ENCODE data around the gene CEBPE. TPM values are rescaled to one million over a fixed set of nuclear protein-coding genes. Genes with fewer than 3 reads are reported as not detected.
"Not testable (repeated sequence)": the region's sequence is repeated elsewhere in the genome, so short reads cannot be mapped to it uniquely, and the experiment has no call there.

Gene CEBPE
- total RNA-seq, 1 donor from 2014 or later = not detected

DNA sequence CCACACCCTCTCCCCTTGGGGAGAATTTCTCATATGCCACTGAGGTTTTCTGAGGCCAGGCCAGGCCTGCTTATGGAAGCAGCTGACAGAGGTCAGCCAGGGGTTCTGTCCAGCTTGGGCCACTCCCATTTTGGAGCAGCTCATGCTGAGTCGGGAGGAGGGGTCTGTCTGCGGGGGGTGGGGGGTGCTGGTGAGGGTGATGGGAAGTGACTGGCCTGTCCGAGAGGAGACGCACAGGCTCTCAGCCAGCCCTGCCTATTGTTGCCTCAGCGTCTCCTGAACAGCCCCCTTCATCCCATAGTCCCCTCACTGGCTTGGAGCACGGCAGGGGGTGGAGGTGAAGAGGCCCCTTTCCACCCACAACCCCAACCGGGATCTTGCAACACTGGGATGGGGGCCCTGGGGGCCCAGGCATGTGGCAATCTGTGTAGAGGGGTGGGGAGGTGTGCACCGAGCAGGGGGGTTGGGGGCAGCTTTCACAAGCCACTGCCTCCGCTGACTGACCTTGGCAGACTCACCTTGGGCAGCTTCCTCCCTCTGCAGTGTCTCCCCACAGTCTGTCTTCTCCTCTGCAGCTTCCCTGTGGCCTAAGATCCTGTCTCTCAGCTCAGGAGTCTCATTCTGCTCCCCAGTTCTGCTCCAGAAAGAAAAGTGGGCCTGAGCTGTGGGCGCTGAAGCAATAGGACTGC lies 5.5 kb downstream of the CEBPE start:
- H3K27ac Mint-ChIP-seq = no peak overlapping the region
- no peak for DNase-seq (ENCODE audit: low spot score)
- peaks cover 7% of the 10 kb centered on the region for H3K27me3 Mint-ChIP-seq (ENCODE audit: insufficient read depth)
- no peaks in the 10 kb centered on the region for H3K9me3 Mint-ChIP-seq
- no peaks in the 10 kb centered on the region for H3K36me3 Mint-ChIP-seq (ENCODE audit: low read depth)
- peaks cover 10% of the 10 kb centered on the region for H3K4me1 Mint-ChIP-seq (ENCODE audit: low read depth)
- no peak overlapping the region for H3K4me3 Mint-ChIP-seq
- intact Hi-C loops (cut with micrococcal nuclease) = no loop called here

DNA sequence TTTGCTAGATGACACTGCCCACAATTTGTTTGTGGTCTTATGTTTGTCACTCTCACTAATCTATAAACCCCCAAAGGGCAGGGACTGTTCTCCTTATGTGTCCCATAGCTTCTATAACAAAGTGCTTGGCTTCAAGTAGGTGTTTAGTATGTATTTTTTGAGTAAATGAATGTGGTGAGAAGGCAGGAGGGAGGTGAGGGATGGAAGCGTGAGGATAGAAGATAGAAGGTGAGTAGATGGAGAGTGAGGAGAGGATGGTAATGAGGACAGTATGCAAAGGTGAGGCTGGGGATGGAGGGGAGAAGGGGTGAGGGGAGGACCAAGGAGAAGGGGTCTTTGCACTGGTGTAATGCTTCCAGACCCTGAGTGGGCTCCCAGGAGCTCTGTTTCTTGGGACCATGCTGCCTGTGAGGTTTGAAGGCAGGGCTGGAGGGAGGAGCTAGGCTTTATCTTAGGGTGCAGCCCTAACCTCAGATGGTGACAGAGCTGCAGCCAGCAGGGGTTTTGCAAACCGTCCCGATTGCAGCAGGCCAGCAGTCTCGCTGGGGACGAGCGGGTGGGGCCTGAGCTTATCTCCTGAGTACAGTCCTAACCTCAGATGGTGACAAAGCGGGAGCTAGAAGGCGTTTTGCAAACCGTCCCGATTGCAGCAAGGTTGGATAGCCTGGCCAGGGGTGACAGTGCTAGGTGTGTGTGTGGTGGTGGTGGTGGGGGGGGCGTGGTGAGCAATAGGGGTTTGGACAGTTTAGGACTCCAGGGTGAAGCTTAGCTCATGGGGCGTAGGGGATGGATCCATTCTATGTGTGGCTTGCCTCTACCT lies 6.5 kb downstream of the CEBPE start:
- peaks cover 10% of the 10 kb centered on the region for H3K4me1 Mint-ChIP-seq (ENCODE audit: low read depth)
- H3K9me3 Mint-ChIP-seq = no peaks in the 10 kb centered on the region

DNA sequence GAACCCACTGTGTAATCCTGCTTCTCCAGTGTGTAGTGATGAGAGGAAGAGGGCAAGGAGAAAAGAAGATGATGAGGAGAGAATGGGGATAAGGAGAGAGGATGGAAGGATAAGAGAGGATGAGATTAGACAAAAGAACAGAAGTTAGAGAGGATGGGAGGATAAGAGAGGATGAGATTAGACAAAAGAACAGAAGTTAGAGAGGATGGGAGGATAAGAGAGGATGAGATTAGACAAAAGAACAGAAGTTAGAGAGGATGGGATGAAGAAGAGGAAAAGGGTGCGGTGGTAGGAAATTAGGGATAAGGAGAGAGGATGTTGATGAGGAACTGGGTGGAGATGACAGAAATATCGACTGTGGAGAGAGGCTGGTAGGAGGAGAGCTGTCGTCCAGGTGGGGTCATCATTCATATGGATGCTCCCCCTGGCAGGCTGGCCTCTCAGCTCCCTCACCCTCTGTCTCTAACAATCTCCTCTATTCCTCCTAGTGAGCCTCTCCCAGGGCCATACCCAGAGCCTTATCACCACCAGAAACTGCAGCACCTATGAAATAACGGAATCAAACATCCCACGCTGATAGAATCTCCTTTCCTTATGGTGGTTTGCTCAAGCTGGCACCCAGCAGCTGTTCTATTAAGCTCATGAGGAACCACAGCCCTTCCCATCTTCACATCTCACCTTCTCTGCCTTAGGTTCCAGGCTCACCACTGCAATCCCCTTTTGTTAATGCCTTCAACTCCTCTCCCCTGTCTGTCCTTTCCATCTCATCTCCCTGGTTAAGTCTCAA lies 8.3 kb downstream of the CEBPE start:
- Mint-ChIP-seq H3K9me3 (no peaks in the 10 kb centered on the region), H3K36me3 (ENCODE audit: low read depth) (no peaks in the 10 kb centered on the region), H3K27me3 (ENCODE audit: insufficient read depth) (peaks cover 7% of the 10 kb centered on the region), H3K27ac (no peak overlapping the region), H3K4me1 (ENCODE audit: low read depth) (peaks cover 10% of the 10 kb centered on the region), H3K4me3 (no peak overlapping the region)
- no peak for DNase-seq (ENCODE audit: low spot score)
- intact Hi-C loops (cut with micrococcal nuclease) = no loop called here

More for the DNA sequence above, 6.5 kb downstream of the CEBPE start:
- Mint-ChIP-seq H3K27ac (no peak overlapping the region), H3K27me3 (ENCODE audit: insufficient read depth) (peaks cover 7% of the 10 kb centered on the region), H3K36me3 (ENCODE audit: low read depth) (no peaks in the 10 kb centered on the region), H3K4me3 (no peak overlapping the region)
- DNase-seq (ENCODE audit: low spot score) = no peak
- intact Hi-C loops (cut with micrococcal nuclease) = no loop called here

DNA sequence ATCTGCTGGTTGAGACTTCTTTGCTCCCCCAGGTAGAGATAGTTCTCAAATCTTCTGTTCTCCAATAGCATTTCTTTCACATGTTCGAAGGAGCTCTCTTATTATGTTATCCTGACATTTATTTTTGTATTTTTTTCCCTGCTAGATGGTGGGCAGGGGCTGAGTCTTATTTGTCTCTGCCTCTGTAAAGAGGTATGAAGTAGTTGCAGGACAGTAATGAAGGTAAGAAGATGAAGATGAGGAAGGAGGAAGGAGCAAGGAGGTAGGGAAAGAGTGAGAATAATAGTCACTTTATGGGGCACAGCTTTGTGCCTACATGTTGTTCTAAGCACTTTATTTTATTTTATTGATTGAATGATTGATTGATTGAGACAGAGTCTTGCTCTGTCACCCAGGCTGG lies 9.3 kb downstream of the CEBPE start:
- Mint-ChIP-seq H3K9me3 (no peaks in the 10 kb centered on the region), H3K36me3 (ENCODE audit: low read depth) (no peaks in the 10 kb centered on the region), H3K27me3 (ENCODE audit: insufficient read depth) (peaks cover 7% of the 10 kb centered on the region), H3K27ac (no peak overlapping the region), H3K4me3 (no peak overlapping the region), H3K4me1 (ENCODE audit: low read depth) (peaks cover 6% of the 10 kb centered on the region)
- intact Hi-C loops (cut with micrococcal nuclease) = loop anchor here (1.0 kb wide), 1 partner anchor 32 kb away; no protein-coding TSS in a partner anchor
- no peak for DNase-seq (ENCODE audit: low spot score)

DNA sequence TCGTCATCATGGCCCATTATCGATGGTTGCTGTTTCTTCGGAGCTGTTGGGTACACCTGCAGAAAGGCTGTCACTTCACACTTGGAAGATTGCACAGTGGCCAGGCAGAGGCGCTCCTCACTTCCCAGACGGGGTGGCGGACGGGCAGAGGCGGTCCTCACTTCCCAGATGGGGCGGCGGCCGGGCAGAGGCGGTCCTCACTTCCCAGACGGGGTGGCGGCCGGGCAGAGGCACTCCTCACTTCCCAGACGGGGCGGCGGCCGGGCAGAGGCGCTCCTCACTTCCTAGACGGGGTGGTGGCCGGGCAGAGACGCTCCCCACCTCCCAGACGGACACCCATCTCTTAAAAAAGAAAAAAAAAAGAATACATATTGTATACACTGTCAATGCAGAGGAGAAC lies 10.9 kb downstream of the CEBPE start:
- H3K9me3 Mint-ChIP-seq; H3K4me3 Mint-ChIP-seq; H3K27ac Mint-ChIP-seq; H3K36me3 Mint-ChIP-seq (ENCODE audit: low read depth); H3K4me1 Mint-ChIP-seq (ENCODE audit: low read depth); intact Hi-C loops (cut with micrococcal nuclease); DNase-seq (ENCODE audit: low spot score): not testable (repeated sequence)
- H3K27me3 Mint-ChIP-seq (ENCODE audit: insufficient read depth) = peaks cover 13% of the 10 kb centered on the region

DNA sequence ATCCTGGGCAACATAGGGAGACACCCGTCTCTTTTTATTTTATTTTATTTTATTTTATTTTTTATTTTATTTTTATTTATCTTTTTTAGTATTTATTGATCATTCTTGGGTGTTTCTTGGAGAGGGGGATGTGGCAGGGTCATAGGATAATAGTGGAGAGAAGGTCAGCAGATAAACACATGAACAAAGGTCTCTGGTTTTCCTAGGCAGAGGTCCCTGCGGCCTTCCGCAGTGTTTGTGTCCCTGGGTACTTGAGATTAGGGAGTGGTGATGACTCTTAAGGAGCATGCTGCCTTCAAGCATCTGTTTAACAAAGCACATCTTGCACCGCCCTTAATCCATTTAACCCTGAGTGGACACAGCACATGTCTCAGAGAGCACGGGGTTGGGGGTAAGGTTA lies 11.4 kb downstream of the CEBPE start:
- H3K9me3 Mint-ChIP-seq; H3K4me1 Mint-ChIP-seq (ENCODE audit: low read depth); H3K36me3 Mint-ChIP-seq (ENCODE audit: low read depth); H3K4me3 Mint-ChIP-seq; H3K27ac Mint-ChIP-seq; intact Hi-C loops (cut with micrococcal nuclease); DNase-seq (ENCODE audit: low spot score): not testable (repeated sequence)
- H3K27me3 Mint-ChIP-seq (ENCODE audit: insufficient read depth) = peaks cover 17% of the 10 kb centered on the region

DNA sequence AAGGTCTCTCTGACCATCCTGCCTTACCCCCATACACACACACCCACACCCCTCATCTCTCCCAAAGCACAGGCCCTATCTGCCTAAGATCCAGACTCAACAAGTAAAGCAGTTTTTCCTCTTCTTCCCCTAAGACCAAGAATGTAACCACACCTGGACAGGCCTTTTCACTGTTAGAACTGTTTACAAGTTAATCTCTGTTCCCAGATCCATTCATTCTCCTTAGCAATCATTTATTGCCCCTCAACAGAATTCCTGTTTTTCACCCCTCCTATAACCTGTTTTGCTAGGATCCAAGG lies 12.4 kb downstream of the CEBPE start:
- Mint-ChIP-seq H3K4me1 (ENCODE audit: low read depth) (no peaks in the 10 kb centered on the region), H3K4me3 (no peak overlapping the region), H3K27ac (no peak overlapping the region), H3K36me3 (ENCODE audit: low read depth) (no peaks in the 10 kb centered on the region), H3K9me3 (no peaks in the 10 kb centered on the region), H3K27me3 (ENCODE audit: insufficient read depth) (peaks cover 17% of the 10 kb centered on the region)
- no peak for DNase-seq (ENCODE audit: low spot score)
- intact Hi-C loops (cut with micrococcal nuclease) = no loop called here

DNA sequence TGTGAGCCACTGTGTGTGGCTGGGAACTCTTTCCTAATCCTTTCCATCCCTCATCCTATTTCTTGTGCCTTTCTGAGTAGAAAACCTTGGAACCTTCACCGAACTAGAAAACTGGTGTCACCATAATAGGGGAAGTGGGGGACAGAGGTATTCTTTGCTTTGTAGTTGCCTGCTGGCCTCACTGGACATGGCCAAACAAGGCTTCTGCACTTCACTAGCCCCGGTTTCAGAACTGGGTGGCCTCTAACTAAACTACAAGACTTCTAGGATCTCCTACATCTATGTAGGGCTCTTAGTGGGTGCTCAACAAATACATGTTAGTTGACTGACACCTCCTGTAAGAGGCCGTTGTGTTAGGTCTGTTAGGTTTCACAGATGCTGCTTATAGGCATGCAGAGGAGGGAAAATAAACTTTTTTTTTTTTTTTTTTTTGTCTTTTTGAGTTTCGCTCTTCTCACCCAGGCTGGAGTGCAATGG lies 13.7 kb downstream of the CEBPE start:
- H3K4me1 Mint-ChIP-seq (ENCODE audit: low read depth) = no peaks in the 10 kb centered on the region
- H3K27me3 Mint-ChIP-seq (ENCODE audit: insufficient read depth) = peaks cover 17% of the 10 kb centered on the region
- H3K27ac Mint-ChIP-seq = no peak overlapping the region
- H3K36me3 Mint-ChIP-seq (ENCODE audit: low read depth) = no peaks in the 10 kb centered on the region
- no peak for DNase-seq (ENCODE audit: low spot score)
- H3K4me3 Mint-ChIP-seq = no peak overlapping the region
- intact Hi-C loops (cut with micrococcal nuclease) = no loop called here
- no peaks in the 10 kb centered on the region for H3K9me3 Mint-ChIP-seq

DNA sequence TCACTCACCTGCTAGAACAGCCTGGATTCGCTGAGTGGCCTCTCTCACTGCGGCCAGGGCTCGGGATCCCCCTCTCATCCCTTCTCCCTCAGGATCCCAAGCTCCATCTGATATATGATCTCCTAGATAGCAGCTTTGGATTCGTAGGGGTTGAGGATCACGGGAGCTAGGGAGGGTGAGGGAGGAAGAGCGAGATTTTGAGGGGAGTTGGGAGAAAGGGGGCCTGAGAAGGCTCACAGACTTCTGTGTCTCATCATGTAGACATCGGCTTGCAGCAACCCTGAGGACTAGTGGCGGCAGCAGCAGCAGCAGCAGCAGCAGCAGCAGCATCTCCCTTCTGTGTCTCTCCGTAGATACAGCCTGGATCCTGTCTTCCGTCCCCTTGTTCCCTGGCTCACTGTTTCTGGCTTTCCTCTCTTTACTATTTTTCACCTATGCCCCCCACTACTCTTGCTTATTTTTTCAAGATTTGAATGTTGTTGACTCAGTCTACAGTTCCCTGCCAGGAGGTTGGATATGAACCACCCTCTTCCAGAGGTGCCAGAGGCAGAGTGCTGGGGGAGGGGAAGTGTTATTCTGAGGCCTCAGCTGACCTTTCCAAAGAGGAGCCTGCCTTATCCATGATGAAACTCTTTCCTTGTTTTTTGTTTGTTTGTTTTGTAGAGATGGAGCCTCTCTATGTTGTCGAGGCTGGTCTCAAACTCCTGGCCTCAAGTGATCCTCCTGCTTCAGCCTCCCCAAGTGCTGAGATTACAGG lies 14.3 kb downstream of the CEBPE start, which contains the start of gene CIROP:
CIROP (minus strand) TSS at position 399 of the 757 bp plus-strand sequence; CDS start at position 330, 69 bp downstream.
- Mint-ChIP-seq H3K36me3 (ENCODE audit: low read depth) (no peaks in the 10 kb centered on the region), H3K4me3 (no peak within 1 kb of the TSS), H3K27ac (no peak within 1 kb of the TSS), H3K4me1 (ENCODE audit: low read depth) (no peaks in the 10 kb centered on the region), H3K9me3 (no peaks in the 10 kb centered on the region), H3K27me3 (ENCODE audit: insufficient read depth) (peaks cover 17% of the 10 kb centered on the region)
- no peak for DNase-seq (ENCODE audit: low spot score)
- intact Hi-C loops (cut with micrococcal nuclease) = no loop called here

DNA sequence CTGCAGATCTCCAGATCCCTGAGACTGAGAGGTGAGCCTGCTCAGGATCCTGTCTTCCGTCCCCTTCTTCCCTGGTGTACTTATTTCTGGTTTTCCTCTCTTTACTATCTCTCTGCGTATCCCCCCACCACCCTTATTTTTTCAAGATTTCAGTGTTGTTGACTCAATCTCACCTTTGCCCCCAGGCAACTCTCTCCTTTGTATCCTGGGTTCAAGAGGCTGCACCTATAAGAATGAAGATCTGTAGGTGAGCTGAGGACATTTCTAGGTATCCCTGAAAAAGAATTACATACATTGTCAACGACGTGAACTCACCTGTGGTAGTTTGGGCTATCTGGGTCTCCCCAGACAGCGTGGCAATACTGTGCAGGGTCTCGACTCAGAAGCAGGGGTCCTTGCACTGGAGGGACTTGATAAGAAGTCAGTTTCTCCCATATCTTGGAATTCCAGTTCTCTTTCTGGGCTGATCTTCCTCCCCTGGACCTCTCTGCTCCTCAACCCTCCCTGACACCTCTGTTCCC lies 14.9 kb downstream of the CEBPE start:
- DNase-seq (ENCODE audit: low spot score) = no peak
- Mint-ChIP-seq H3K27ac (no peak overlapping the region), H3K27me3 (ENCODE audit: insufficient read depth) (peaks cover 15% of the 10 kb centered on the region), H3K9me3 (no peaks in the 10 kb centered on the region), H3K4me1 (ENCODE audit: low read depth) (no peaks in the 10 kb centered on the region), H3K4me3 (no peak overlapping the region), H3K36me3 (ENCODE audit: low read depth) (peaks cover 5% of the 10 kb centered on the region)
- intact Hi-C loops (cut with micrococcal nuclease) = no loop called here

DNA sequence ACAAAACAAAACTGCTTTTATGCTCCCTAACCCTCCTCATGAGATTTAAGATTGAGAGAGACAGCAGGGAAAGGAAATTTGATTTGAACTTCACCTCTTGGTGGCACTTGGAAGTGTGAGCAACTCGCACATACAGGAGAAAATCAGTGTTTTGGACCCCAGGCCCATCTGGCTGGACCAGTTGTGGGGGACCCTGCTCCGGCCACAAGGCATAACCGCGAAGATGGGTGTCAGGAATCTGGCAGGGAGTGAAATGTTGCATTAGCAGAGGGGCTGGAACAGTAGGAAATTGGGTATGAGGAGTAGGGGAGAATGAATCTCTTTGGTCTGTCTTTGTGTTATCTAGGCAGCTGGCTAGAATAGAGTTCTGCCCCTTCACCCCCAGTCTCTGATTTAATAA lies 15.5 kb downstream of the CEBPE start:
- no peak overlapping the region for H3K4me3 Mint-ChIP-seq
- H3K27ac Mint-ChIP-seq = no peak overlapping the region
- H3K36me3 Mint-ChIP-seq (ENCODE audit: low read depth) = peaks cover 9% of the 10 kb centered on the region

DNA sequence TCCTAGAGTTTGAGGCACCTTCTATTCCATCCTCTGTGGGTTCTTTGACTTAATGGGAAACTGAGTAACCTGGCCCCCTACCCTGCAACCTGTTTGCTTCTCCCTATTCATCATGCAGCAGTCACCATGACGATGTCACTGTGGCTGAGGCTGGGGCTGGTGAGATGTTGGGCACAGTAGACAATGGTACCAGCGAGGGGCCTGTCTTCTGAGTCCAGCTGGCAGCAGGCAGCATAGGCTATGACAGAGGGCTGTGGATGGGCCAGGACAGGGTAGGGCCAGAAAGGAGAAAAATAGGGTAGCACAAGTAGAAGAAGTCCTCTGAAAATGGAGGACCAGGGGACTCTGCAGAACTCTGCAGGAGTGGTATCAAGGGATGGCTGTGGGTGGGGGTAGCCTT lies 16.3 kb downstream of the CEBPE start:
- Mint-ChIP-seq H3K27me3 (ENCODE audit: insufficient read depth) (peaks cover 14% of the 10 kb centered on the region), H3K4me3 (no peak overlapping the region), H3K9me3 (no peaks in the 10 kb centered on the region), H3K27ac (no peak overlapping the region), H3K36me3 (ENCODE audit: low read depth) (peaks cover 15% of the 10 kb centered on the region), H3K4me1 (ENCODE audit: low read depth) (peaks cover under 1% of the 10 kb centered on the region)
- DNase-seq (ENCODE audit: low spot score) = no peak
- intact Hi-C loops (cut with micrococcal nuclease) = no loop called here

More for the DNA sequence above, 15.5 kb downstream of the CEBPE start:
- no peak for DNase-seq (ENCODE audit: low spot score)
- intact Hi-C loops (cut with micrococcal nuclease) = no loop called here
- Mint-ChIP-seq H3K4me1 (ENCODE audit: low read depth) (no peaks in the 10 kb centered on the region), H3K27me3 (ENCODE audit: insufficient read depth) (peaks cover 14% of the 10 kb centered on the region), H3K9me3 (no peaks in the 10 kb centered on the region)
